Neuronal stem cell (in vitro differentiated cells): ENCODE data around the gene BBS1.
"Not testable (repeated sequence)": the region's sequence is repeated elsewhere in the genome, so short reads cannot be mapped to it uniquely, and the experiment has no call there.

Experiments used
- DNase-seq: peaks from one replicate; pipeline ENCODE4 v3.0.0-alpha.2; 2013; ENCODE audit warnings: low spot score
- H2AFZ ChIP-seq: one replicate; pipeline ENCODE4 v1.6.1; 2013; ENCODE audit warnings: mild to moderate bottlenecking, low read length, inconsistent platforms
- H2AK5ac ChIP-seq: 2 replicates; pipeline ENCODE4 v1.6.1; 2013; ENCODE audit warnings: low read depth, mild to moderate bottlenecking, inconsistent platforms, low read length, moderate library complexity, mixed read lengths
- H2BK120ac ChIP-seq: 2 replicates; pipeline ENCODE4 v1.6.1; 2013; ENCODE audit warnings: low read depth, mild to moderate bottlenecking, inconsistent platforms, low read length, moderate library complexity, mixed read lengths
- H2BK12ac ChIP-seq: one replicate; pipeline ENCODE4 v1.6.1; 2013; ENCODE audit warnings: low read length, inconsistent platforms
- H2BK15ac ChIP-seq: 2 replicates; pipeline ENCODE4 v1.6.1; 2013; ENCODE audit warnings: mild to moderate bottlenecking, low read length, inconsistent platforms, mixed read lengths
- H2BK5ac ChIP-seq: one replicate; pipeline ENCODE4 v1.6.1; 2013; ENCODE audit warnings: inconsistent platforms, mild to moderate bottlenecking, low read length, moderate library complexity
- H3K14ac ChIP-seq: one replicate; pipeline ENCODE4 v1.6.1; 2013; ENCODE audit warnings: low read length, inconsistent platforms
- H3K18ac ChIP-seq: 2 replicates; pipeline ENCODE4 v1.6.1; 2013; ENCODE audit warnings: low read length, inconsistent platforms
- H3K23ac ChIP-seq: 2 replicates; pipeline ENCODE4 v1.6.1; 2013; ENCODE audit warnings: low read depth, mild to moderate bottlenecking, mixed read lengths, low read length, inconsistent platforms; ENCODE audit not compliant: poor library complexity
- H3K27ac ChIP-seq: replicated peaks from 3 replicates; pipeline ENCODE4 v1.5.1; 2013; ENCODE audit warnings: low read length, inconsistent platforms
- H3K27me3 ChIP-seq, 3 experiments: 2 replicates each; pipeline ENCODE4 v1.6.1; 2013; ENCODE audit warnings: low read length in 3 of 3, mild to moderate bottlenecking in 2 of 3, inconsistent platforms in 1 of 3, low read depth in 1 of 3, mixed read lengths in 1 of 3, moderate library complexity in 1 of 3; ENCODE audit not compliant: control insufficient read depth in 3 of 3, insufficient read depth in 3 of 3
- H3K36me3 ChIP-seq, 2 donors: replicated peaks in 1 of 2; 2 replicates each; pipeline ENCODE4 v1.6.1; 2013; ENCODE audit warnings: low read length in 2 of 2; ENCODE audit not compliant: control insufficient read depth in 2 of 2, insufficient read depth in 2 of 2
- H3K4ac ChIP-seq: 2 replicates; pipeline ENCODE4 v1.6.1; 2013; ENCODE audit warnings: inconsistent platforms, mild to moderate bottlenecking, low read length, moderate library complexity
- H3K4me1 ChIP-seq, 2 donors: 1 replicate in 1 of 2; 2 replicates in 1 of 2; pipeline ENCODE4 v1.6.1; 2013; ENCODE audit warnings: low read length in 2 of 2, low read depth in 1 of 2; ENCODE audit not compliant: control insufficient read depth in 2 of 2, insufficient read depth in 1 of 2
- H3K4me2 ChIP-seq: one replicate; pipeline ENCODE4 v1.6.1; 2013; ENCODE audit warnings: mild to moderate bottlenecking, low read length, inconsistent platforms; ENCODE audit not compliant: insufficient read depth, poor library complexity, severe bottlenecking
- H3K4me3 ChIP-seq, 2 donors: 2 replicates each; pipeline ENCODE4 v1.5.1; 2013; ENCODE audit warnings: low read length in 2 of 2, mild to moderate bottlenecking in 2 of 2, inconsistent platforms in 1 of 2, moderate library complexity in 1 of 2
- H3K79me1 ChIP-seq: one replicate; pipeline ENCODE4 v1.6.1; 2013; ENCODE audit warnings: low read depth, mild to moderate bottlenecking, inconsistent platforms, low read length, moderate library complexity
- H3K9ac ChIP-seq: one replicate; pipeline ENCODE4 v1.6.1; 2013; ENCODE audit warnings: mild to moderate bottlenecking, low read depth, low read length, inconsistent platforms; ENCODE audit not compliant: poor library complexity
- H3K9me3 ChIP-seq, 2 donors: replicated peaks in 1 of 2; 2 replicates each; pipeline versions ENCODE3 to v1.6.1; 2013; ENCODE audit warnings: low read length in 2 of 2, mild to moderate bottlenecking in 2 of 2, inconsistent platforms in 1 of 2, low read depth in 1 of 2, mixed read lengths in 1 of 2, moderate library complexity in 1 of 2; ENCODE audit not compliant: control insufficient read depth in 2 of 2, insufficient read depth in 1 of 2
- H4K8ac ChIP-seq: one replicate; pipeline ENCODE4 v1.6.1; 2013; ENCODE audit warnings: low read depth, mild to moderate bottlenecking, inconsistent platforms, low read length, moderate library complexity
- H4K91ac ChIP-seq: one replicate; pipeline ENCODE4 v1.6.1; 2013; ENCODE audit warnings: low read length, low read depth, mild to moderate bottlenecking, inconsistent platforms; ENCODE audit not compliant: poor library complexity
- WGBS, 2 donors: extraction: QIAGEN DNeasy Blood & Tissue Kit; methylation state at CpG; one replicate each; pipeline ENCODE4 v1.1.7; 2013; ENCODE audit warnings: missing lambda C conversion rate in 2 of 2, mixed read lengths in 1 of 2; ENCODE audit not compliant: insufficient read length in 2 of 2, insufficient replicate concordance in 1 of 2; ENCODE audit errors: extremely low coverage in 2 of 2; 5-methylcytosine and 5-hydroxymethylcytosine counted together

Gene BBS1

DNA sequence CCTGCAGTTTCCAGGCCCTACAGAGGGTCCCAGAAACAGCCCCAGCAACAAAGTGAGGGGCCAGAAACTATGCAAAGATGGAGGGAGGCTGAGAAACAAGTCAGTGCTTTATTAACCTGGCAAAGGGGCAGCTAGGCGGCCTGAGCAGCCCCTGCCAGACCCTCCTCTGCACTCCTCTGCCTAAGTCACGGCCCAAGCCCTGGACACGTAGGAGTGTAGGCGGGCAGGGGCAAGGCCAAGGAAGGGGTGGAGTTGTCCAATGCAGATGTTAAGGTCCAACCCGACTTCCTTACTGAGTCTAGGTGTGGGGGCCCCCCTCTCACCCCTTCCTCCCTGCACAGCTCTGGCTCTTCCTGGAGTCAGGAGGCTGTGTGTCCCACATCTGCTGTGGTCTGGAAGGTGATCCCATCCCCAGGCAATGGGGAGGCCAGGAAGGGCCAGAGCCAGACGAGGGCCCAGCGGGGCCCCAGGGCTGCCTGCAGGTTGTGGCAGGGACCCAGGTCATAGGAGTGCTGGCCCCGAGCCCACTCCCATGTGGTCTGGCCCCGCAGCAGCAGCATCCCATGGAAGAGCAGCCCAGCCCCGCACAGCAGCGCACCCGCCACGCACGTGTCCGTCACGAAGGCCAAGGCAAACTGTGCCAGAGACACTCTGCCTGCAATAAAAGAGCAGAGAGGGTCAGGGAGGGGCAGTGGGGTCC lies 28.9 kb downstream of the BBS1 start:
- H3K4me2 ChIP-seq: peak overlapping the region; percentile 11
- H4K8ac ChIP-seq: peak overlapping the region; percentile 92
- H2AFZ ChIP-seq: no peak overlapping the region
- peak overlapping the region; percentile 79 for H2AK5ac ChIP-seq
- peaks cover 9 to 12% of the 10 kb centered on the region in 2 donors for H3K4me1 ChIP-seq
- H2BK15ac ChIP-seq: peak overlapping the region; percentile 37
- H3K4me3 ChIP-seq: no peak overlapping the region
- H3K9ac ChIP-seq: peak overlapping the region; percentile 63
- peak overlapping the region; percentile 71 for H2BK5ac ChIP-seq
- no peaks in the 10 kb centered on the region for H3K79me1 ChIP-seq
- DNase-seq: no peak
- H3K18ac ChIP-seq: peak overlapping the region; percentile 57
- H3K36me3 ChIP-seq: peaks cover 9 to 31% of the 10 kb centered on the region in 2 donors
- H2BK12ac ChIP-seq: no peak overlapping the region
- no peak overlapping the region for H3K27ac ChIP-seq
- H3K9me3 ChIP-seq: no peaks in the 10 kb centered on the region
- H3K27me3 ChIP-seq: no peaks in the 10 kb centered on the region
- no peak overlapping the region for H2BK120ac ChIP-seq
- WGBS, 2 donors: no CpG with 5 or more reads among the region's 16 CpGs
- H3K14ac ChIP-seq: no peak overlapping the region
- peak overlapping the region; percentile 52 for H3K23ac ChIP-seq
- H3K4ac ChIP-seq: no peak overlapping the region
- H4K91ac ChIP-seq: no peak overlapping the region

DNA sequence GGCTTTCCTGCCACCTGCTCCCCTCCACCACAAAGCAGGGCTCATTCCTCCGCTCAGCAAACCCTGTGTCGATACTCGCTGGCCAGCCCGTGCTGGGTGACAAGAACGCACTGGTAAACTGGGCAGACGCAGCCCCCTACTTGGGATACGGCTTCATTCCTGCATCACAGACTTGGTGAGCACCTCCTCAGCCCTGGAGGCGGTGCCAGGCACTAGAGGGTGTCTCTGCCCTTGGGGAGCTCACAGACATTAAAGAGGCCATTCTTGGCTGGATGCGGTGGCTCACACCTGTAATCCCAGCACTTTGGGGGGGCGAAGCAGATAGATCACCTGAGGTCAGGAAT lies 29.4 kb downstream of the BBS1 start:
- Histone ChIP-seq H2AFZ (no peak overlapping the region), H3K9me3 (no peaks in the 10 kb centered on the region), H3K36me3 (peaks cover 9 to 31% of the 10 kb centered on the region in 2 donors), H2BK5ac (peak overlapping the region; percentile 71), H3K27ac (no peak overlapping the region), H2BK15ac (no peak overlapping the region), H3K4me1 (peaks cover 9 to 12% of the 10 kb centered on the region in 2 donors), H3K4ac (no peak overlapping the region), H4K8ac (no peak overlapping the region), H3K79me1 (no peaks in the 10 kb centered on the region), H3K4me2 (no peak overlapping the region), H3K14ac (no peak overlapping the region), H2BK12ac (no peak overlapping the region), H3K9ac (peak overlapping the region; percentile 63), H2AK5ac (peak overlapping the region; percentile 79), H2BK120ac (no peak overlapping the region), H3K18ac (no peak overlapping the region), H3K4me3 (no peak overlapping the region), H4K91ac (no peak overlapping the region), H3K27me3 (no peaks in the 10 kb centered on the region), H3K23ac (peak overlapping the region; percentile 52)
- DNase-seq: no peak
- WGBS, 2 donors: no CpG with 5 or more reads among the region's 10 CpGs

DNA sequence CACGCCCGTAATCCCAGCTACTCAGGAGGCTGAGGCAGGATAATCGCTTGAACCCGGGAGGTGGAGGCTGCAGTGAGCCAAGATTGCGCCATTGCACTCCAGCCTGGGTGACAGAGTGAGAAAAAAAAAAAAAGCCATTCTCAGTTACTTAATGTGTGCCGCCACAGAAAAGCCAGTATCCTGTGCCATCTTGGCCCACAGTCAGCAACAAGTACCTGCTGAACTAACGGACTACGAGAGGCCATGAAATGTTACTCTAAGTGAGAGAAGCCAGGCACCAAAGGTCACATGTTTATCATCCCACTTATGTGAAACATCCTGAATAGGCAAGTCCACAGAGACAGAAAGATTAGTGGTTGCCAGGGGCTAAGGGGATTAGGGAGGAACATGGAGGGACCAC lies 30.2 kb downstream of the BBS1 start:
- H3K18ac ChIP-seq, H2BK15ac ChIP-seq, H2BK5ac ChIP-seq, H3K4me2 ChIP-seq, H3K79me1 ChIP-seq, H2AK5ac ChIP-seq, H2BK12ac ChIP-seq, H3K27ac ChIP-seq, H3K9ac ChIP-seq, H3K4ac ChIP-seq, H2BK120ac ChIP-seq, H3K23ac ChIP-seq, H2AFZ ChIP-seq, H3K27me3 ChIP-seq, H4K91ac ChIP-seq, H3K14ac ChIP-seq, H3K9me3 ChIP-seq, H4K8ac ChIP-seq, H3K4me3 ChIP-seq, DNase-seq: not testable (repeated sequence)
- peaks cover 9 to 12% of the 10 kb centered on the region in 2 donors for H3K4me1 ChIP-seq
- H3K36me3 ChIP-seq: peaks cover 9 to 29% of the 10 kb centered on the region in 2 donors
- no CpG with 5 or more reads among the region's 8 CpGs for WGBS, 2 donors

DNA sequence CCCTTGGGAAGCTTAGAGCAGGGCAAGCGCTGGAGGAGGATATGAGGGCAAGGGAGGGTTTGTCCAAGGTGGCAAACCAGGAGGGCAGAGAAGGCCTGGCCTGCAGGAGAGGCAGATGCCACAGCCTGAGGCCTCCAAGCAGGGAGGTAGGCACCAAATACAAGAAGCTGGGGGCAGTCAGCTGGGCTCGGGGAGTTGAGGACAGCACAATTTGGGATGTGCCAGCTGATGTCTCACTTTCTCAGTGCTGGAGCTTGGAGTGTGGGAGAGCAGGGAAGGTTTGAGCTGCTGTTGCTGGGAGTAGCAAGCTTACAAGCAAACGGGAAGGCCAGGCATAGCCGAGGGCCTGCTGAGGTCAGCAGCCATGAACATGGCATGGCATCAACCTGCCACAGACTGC lies 31.5 kb downstream of the BBS1 start:
- peak overlapping the region; percentile 14 for H2BK12ac ChIP-seq
- H3K27me3 ChIP-seq: no peaks in the 10 kb centered on the region
- H3K9ac ChIP-seq: peak overlapping the region; percentile 61
- H3K4ac ChIP-seq: no peak overlapping the region
- H3K18ac ChIP-seq: no peak overlapping the region
- no CpG with 5 or more reads among the region's 4 CpGs for WGBS, 2 donors
- H2AK5ac ChIP-seq: no peak overlapping the region
- no peak overlapping the region for H2BK5ac ChIP-seq
- no peak for DNase-seq
- H3K36me3 ChIP-seq: peaks cover 9 to 20% of the 10 kb centered on the region in 2 donors
- H3K4me2 ChIP-seq: peak overlapping the region; percentile 18
- no peak overlapping the region for H4K91ac ChIP-seq
- no peak overlapping the region for H3K27ac ChIP-seq
- no peak overlapping the region for H4K8ac ChIP-seq
- no peak overlapping the region for H2BK15ac ChIP-seq
- no peak overlapping the region for H2BK120ac ChIP-seq
- peaks cover 9 to 14% of the 10 kb centered on the region in 2 donors for H3K4me1 ChIP-seq
- no peaks in the 10 kb centered on the region for H3K79me1 ChIP-seq
- no peaks in the 10 kb centered on the region for H3K9me3 ChIP-seq
- peak overlapping the region; percentile 60 for H3K23ac ChIP-seq
- H3K4me3 ChIP-seq: no peak overlapping the region
- no peak overlapping the region for H3K14ac ChIP-seq
- no peak overlapping the region for H2AFZ ChIP-seq
